ENCODE data around the gene EGFR. TPM values are rescaled to one million over a fixed set of nuclear protein-coding genes. Genes with fewer than 3 reads are reported as not detected.

Gene EGFR
- total RNA-seq, 1 experiment from 2014 or later, result 50.0 TPM

DNA sequence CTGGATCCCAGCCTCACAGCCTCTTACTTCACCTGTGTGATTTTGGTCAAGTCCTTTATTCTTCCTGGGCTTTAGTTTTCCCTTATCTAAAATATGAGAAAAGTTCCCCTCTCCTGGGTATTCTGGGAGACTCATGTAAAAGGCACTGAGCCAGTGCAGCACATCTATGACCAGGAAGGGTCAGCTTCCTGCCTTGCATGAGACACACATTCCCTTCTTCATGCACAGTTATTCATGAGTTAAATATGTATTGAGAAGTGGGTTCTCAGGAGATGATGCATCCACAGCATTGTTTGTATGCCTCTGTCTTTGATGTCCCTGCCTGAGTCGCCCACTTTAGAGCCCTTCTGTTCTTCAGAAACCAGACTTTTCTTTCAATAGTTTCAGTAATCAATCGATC, 33.3 kb downstream of the EGFR start:
- Histone ChIP-seq H3F3A (ENCODE audit: low read length, unreplicated experiment) (no peaks in the 10 kb centered on the region), H4K20me1 (ENCODE audit: low read length) (no peaks in the 10 kb centered on the region), H3K27me3 (ENCODE audit: low read length) (no peaks in the 10 kb centered on the region), H3K36me3 (ENCODE audit: low read depth, low read length) (no peaks in the 10 kb centered on the region), H3K27ac (ENCODE audit: low read length) (peak overlapping the region; percentile 62), H3K9me3 (ENCODE audit: low read length) (no peaks in the 10 kb centered on the region), H3K79me2 (ENCODE audit: low read length) (peaks cover 98% of the 10 kb centered on the region), H2AFZ (ENCODE audit: low read length) (no peak overlapping the region), H3K4me3 (ENCODE audit: low read length) (no peak overlapping the region), H3K9me2 (replicated peaks; ENCODE audit: low read length) (no peaks in the 10 kb centered on the region), H3K9ac (ENCODE audit: low read length) (no peak overlapping the region), H3K4me1 (ENCODE audit: insufficient read depth, low read length) (peaks cover 55% of the 10 kb centered on the region), H3K4me2 (ENCODE audit: low read length) (0 out of 2 replicates have a peak overlapping the region, but pooled peaks have one; percentile 16)
- ChIA-PET POLR2A (ENCODE audit: unreplicated experiment) (interaction anchor here (0.6 kb wide), 1 partner anchor 173 kb away, joined by 3 read pairs; no protein-coding TSS in a partner anchor), CTCF (no interaction called here)
- ATAC-seq (peak; percentile 76), DNase-seq (peak; percentile 81)
- intact Hi-C loops (cut with micrococcal nuclease), result no loop called here
- TF ChIP-seq EZH2phosphoT487 (IDR thresholded peaks at IDR 0.05; ENCODE audit: borderline replicate concordance, low read length) (no peak), EZH2 (IDR thresholded peaks at IDR 0.05; ENCODE audit: low read length, unreplicated experiment) (no peak)
- TF ChIP-seq, protein P1, sequence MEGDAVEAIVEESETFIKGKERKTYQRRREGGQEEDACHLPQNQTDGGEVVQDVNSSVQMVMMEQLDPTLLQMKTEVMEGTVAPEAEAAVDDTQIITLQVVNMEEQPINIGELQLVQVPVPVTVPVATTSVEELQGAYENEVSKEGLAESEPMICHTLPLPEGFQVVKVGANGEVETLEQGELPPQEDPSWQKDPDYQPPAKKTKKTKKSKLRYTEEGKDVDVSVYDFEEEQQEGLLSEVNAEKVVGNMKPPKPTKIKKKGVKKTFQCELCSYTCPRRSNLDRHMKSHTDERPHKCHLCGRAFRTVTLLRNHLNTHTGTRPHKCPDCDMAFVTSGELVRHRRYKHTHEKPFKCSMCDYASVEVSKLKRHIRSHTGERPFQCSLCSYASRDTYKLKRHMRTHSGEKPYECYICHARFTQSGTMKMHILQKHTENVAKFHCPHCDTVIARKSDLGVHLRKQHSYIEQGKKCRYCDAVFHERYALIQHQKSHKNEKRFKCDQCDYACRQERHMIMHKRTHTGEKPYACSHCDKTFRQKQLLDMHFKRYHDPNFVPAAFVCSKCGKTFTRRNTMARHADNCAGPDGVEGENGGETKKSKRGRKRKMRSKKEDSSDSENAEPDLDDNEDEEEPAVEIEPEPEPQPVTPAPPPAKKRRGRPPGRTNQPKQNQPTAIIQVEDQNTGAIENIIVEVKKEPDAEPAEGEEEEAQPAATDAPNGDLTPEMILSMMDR (conservative IDR thresholded peaks at IDR 0.05; ENCODE audit: low read depth, low read length), result no peak
- BruUV-seq (replicated peaks), result no TSS peak

DNA sequence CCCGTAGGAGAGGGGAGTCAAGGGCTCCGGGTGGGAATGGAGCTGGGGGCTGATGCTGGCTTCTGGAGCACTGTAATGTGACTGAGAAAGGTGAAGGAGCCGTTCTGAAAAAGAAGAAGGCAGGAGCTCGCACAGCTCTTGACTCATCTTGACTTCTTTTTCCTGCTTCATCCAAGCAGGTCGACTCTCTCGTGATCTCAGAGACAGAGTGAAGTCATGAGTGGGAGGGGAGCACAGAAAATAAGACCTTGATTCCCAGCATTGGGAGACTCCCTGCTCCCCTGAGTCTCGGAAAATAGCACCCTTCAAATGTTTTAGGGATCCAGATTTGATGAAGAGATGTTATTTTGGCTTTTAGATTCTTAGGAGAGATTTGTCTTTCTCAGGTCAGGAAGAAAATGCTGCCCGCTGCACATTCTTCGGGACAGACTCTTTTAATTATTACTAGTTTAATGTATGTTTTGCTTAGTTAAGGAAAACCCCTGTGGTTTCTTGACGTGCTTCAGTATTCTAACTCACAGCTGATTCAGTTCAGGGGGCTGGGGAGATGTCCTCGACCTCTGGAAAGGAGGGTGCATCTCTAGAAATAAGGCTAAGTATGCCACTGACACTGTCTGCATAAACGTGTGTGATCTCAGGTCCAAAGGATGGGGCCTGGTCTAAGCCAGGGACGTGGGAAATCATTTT, 34.1 kb downstream of the EGFR start:
- Histone ChIP-seq H3K4me2 (ENCODE audit: low read length) (0 out of 2 replicates have a peak overlapping the region, but pooled peaks have one; percentile 16), H3K9me3 (ENCODE audit: low read length) (no peaks in the 10 kb centered on the region), H3K27ac (ENCODE audit: low read length) (peak overlapping the region; percentile 61), H2AFZ (ENCODE audit: low read length) (no peak overlapping the region), H3K9ac (ENCODE audit: low read length) (no peak overlapping the region), H3K9me2 (replicated peaks; ENCODE audit: low read length) (no peaks in the 10 kb centered on the region), H3K4me1 (ENCODE audit: insufficient read depth, low read length) (peaks cover 55% of the 10 kb centered on the region), H3K27me3 (ENCODE audit: low read length) (no peaks in the 10 kb centered on the region), H3F3A (ENCODE audit: low read length, unreplicated experiment) (no peaks in the 10 kb centered on the region), H3K36me3 (ENCODE audit: low read depth, low read length) (no peaks in the 10 kb centered on the region), H4K20me1 (ENCODE audit: low read length) (no peaks in the 10 kb centered on the region), H3K79me2 (ENCODE audit: low read length) (peaks cover 100% of the 10 kb centered on the region), H3K4me3 (ENCODE audit: low read length) (no peak overlapping the region)
- BruUV-seq (replicated peaks), result no TSS peak
- ChIA-PET POLR2A (ENCODE audit: unreplicated experiment) (interaction anchor here (0.6 kb wide), 1 partner anchor 215 kb away, joined by 3 read pairs; no protein-coding TSS in a partner anchor), CTCF (no interaction called here)
- ATAC-seq, result no peak
- intact Hi-C loops (cut with micrococcal nuclease), result no loop called here
- no peak for TF ChIP-seq EZH2phosphoT487 (IDR thresholded peaks at IDR 0.05; ENCODE audit: borderline replicate concordance, low read length)
- TF ChIP-seq, protein P1 (conservative IDR thresholded peaks at IDR 0.05; ENCODE audit: low read depth, low read length), result no peak
- TF ChIP-seq EZH2 (IDR thresholded peaks at IDR 0.05; ENCODE audit: low read length, unreplicated experiment), result no peak
- DNase-seq, result no peak
